ENCODE results near the gene SLC47A2.
A peak's percentile ranks its signal among the peaks of the same experiment; 100 is the strongest.
"Not testable (repeated sequence)": the region's sequence is repeated elsewhere in the genome, so short reads cannot be mapped to it uniquely, and the experiment has no call there.

Gene SLC47A2

DNA sequence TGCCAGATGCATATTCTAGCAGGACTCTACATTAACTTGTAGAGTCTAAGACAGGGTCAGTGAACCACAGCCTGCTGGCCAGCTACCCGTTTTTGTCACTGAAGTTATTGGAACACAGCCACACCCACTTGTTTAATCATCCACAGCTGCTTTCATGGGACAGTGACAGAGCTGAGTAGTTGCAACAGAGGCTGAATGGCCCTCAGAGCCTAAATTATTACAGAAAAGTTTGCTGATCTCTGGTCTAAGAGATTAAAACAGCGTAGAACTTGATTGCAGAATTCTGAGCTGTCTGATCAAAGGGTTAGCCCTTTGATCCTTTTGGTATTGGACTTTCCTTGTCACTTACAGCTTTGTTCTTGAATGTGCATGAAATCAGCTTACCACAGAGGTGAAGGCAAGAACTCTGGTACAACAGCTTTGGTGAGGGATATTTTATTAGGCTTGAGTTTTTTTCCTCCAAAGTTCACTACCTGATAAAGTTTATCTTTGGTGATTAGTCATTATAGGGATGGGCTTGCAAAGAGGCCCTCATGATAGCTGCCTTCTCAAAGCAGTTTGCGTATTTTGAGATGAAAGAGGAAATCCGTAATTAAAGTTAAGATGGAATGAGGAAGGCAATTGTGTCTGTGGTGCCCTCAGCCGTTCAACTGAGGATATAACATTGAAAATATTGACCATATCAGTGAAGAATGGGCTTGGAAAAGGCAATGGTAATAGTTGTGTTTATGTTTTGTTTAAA, 44.2 kb downstream of the SLC47A2 start:
- DNase-seq = peak in 14 of 56 donors; percentile 5 to 64 (median 25)

DNA sequence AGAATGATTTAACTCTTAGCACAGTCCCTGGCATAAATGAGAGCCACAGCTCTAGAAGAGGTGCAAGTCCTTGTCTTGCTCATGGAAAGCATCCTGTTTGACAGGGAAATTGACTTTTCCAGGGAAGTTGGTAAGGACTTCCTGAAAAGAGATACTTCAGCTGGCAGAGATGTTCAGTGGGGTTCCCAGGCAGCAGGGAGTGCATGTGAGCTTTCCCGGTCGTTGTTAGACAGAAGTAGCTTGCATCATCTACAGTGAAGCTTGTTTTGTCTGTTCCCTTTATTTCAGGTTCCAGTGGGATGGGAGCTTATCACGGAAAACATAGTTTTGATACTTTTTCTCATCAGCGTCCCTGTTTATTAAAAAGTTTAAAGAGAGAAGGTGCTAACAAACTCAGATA, 45.0 kb downstream of the SLC47A2 start:
- DNase-seq = no peak

DNA sequence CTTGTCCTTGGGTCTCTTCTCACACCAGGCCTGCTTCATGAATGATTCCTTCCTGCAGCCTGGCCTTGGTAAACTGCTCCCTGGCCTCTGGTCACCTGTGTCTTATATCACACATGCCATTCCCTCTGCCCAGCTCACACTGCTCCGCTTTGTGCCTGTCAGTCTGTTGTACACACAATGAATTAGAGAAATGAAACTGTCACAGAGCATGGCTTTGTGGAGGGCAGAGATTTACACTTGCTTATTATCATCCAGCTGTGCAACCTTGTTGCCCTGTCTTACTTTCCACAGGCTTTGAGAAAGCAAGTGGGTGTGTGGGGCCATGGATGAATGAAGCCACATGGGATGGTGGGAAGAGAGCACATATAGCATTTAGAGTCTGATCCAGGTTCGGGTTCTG, 45.5 kb downstream of the SLC47A2 start:
- no peak for DNase-seq

DNA sequence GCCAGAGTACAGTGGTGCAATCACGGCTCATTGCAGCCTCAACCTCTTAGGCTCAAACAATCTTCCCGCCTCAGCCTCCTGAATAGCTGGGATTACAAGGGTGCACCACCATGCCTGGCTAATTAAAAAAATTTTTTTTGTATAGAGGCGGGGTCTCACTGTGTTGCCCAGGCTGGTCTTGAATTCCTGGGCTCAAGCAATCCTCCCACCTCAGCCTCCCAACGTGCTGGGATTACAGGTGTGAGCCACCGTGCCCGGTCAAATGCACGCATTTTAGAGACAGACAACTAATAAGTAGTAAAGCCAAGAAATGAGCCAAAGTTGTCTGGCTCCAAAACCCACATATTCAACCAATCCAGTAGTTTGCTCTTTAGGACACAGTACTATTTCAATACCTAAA, 46.7 kb downstream of the SLC47A2 start:
- not testable (repeated sequence) for DNase-seq

- no peak for DNase-seq
These were observed 51.6 kb downstream of the SLC47A2 start for GRCh38 chr17:19664821-19665181.

DNA sequence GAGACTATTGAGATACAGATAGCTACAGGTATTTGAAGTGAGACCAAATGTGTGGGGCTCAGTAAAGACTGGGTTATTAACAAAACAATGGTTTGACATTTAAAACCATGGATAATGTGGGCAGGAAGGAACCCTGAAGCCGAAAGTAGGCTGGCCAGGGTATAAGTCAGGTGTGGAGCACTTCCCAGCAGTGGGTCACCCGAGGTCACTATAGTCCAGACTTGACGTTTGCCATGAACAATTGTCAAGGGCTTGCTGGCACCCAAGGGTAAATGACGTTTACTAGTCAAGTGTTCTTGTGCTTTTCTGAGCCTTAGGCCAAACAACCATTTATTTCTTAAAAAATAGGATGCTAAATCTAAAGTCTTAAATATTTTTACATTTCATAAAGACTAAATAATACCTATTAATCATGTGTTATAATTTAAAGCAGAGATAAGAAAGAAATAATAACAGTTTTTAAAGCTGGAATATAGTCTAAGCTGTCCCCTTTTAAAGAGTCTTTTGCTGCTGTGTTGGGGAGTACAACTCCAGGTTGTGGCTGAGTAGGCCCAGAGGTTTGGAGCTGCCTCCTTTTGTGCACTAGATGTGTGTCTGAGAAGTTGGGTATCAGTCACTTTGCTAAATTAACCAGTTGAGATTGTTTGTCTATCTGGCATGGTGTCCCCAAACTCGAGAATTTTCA, 52.1 kb downstream of the SLC47A2 start:
- no peak for DNase-seq

GRCh38 chr17:19663097-19663496, 53.3 kb downstream of the SLC47A2 start:
- no peak for DNase-seq

DNA sequence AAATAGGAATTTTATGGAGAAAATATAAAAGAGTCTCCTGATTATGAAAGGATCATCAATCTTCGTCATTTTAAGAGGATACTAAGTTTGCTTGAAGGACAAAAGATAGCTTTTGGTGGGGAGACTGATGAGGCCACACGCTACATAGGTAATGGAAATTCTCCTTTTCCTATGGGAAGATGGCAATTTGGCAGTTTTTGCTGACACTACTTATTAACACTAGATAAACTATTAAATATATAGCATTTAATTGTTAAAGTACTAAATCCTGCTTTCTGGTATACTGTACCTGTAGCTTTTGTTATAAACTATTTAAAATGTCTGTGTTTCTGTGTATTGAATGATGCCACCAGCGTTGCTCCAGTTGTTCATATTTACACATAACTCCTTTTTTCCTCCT, 55.3 kb downstream of the SLC47A2 start:
- no peak for DNase-seq

DNA sequence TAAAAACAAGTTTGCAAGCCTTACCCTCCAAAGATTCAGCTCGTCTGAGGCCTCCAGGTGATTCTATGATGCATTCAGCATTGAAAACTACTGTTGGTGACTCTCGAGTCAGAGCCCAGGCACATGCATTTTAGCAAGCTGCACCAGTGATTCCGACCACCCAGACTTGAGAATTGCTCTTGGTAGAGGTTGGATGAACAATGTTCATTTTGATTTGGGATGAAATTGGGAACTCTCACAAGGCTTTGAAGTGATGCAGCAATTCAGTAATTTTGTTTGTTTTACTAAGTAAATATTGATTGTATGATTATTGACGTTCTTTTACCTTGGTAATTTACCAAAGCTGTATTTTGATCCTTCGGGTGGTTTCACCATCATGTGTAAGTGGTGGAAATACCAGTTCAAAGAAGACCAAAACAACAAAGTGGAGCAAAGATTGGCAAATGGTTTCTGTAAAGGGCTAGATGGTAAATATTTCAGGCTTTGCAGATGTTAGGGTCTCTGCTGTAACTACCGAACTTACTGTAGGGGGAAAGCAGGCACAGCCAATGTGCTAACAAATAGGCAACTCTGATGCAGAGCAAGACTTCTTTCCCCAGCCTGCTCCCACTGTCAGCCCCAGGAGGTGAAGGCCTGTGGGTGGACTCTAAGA, 56.0 kb downstream of the SLC47A2 start:
- no peak for DNase-seq

GRCh38 chr17:19659366-19660177, 56.8 kb downstream of the SLC47A2 start:
- DNase-seq = no peak

GRCh38 chr17:19656851-19657581, 59.4 kb downstream of the SLC47A2 start:
- no peak for DNase-seq

DNA sequence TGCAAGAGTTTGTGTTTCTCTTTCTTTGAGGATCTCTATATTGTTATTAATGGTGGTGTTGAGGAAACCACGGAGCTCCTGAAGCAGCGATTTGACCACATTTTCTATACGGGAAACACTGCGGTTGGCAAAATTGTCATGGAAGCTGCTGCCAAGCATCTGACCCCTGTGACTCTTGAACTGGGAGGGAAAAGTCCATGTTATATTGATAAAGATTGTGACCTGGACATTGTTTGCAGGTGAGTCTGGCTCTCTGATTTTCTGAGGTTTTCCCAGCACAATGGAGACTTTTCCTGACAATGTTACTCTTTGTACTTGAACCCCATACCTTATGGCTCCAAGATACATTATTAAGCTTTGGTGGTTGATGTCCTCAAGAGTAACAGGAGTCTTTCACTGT, 60.0 kb downstream of the SLC47A2 start:
- DNase-seq = no peak

DNA sequence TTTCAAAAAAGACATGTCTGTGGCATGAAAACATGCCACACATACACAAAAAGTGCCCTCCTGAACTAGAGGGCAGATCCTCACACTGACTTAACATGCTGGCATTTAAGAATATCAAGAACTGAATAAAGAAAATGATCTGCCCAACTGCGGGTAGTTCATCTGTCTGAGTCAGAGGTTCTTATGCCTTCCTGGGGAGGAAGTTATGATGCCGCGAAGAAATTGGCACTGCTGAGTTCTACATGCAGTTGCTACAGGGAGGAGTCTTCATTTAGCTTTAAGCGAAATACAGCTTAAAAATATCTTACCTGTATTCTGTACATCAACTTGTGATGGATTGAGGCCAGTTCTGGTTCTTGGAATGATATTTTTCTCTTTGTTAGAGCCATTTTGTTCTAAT, 61.5 kb downstream of the SLC47A2 start:
- DNase-seq = no peak

- DNase-seq = no peak
These were observed 62.0 kb downstream of the SLC47A2 start for GRCh38 chr17:19654342-19654886.

DNA sequence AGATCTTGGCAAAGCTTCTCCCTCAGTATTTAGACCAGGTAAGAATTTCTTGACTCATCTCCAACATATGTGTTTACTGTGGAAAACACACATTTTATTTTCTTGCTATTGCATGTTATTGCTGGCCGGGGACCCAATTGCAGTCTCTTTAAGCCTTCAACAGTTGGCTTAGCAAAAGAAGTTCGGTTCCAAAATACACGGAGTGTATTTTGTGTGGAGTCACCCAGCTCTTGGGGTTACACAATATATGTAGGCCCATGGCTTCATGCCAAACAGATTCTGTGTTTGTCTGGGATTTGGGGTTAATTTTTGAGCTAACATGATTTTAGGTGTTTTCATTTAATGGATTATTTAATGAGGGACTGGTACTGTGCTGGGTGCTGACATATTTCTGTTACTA, 63.8 kb downstream of the SLC47A2 start:
- DNase-seq = no peak

- DNase-seq = no peak
These were observed 64.7 kb downstream of the SLC47A2 start for GRCh38 chr17:19651451-19652238.

- DNase-seq = no peak
These were observed 65.6 kb downstream of the SLC47A2 start for GRCh38 chr17:19650826-19651225.

DNA sequence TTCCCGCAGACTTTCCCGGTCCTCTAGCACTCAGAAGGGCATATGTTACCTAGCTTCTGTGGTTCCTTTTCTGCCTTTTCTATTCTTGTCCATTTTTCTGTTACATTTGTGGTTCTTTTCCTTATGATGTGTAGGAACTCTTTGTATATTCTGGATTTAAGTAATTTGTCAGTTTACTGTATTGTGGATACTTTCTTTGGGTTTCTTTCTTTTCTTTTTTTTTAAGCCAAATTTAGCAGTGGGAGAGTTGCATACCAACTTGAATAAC, 67.2 kb downstream of the SLC47A2 start:
- DNase-seq = no peak

GRCh38 chr17:19648475-19649273, 67.7 kb downstream of the SLC47A2 start, which contains the start of gene ALDH3A2:
ALDH3A2 (plus strand) TSS chr17:19648751; CDS start chr17:19648972, 221 bp downstream.
- peak; percentile 63 to 100 (median 96) for DNase-seq

All from amygdala (tissue), 56 donors.